Globus pallidus (tissue), 1 donor: ENCODE measurements around the gene TSSC4.

ENCODE experiments used
- DNase-seq: peaks from one replicate; pipeline ENCODE4 v3.0.0-alpha.2; 2015; ENCODE audit warnings: low spot score

The TSSC4 gene

GRCh38 chr11:2386591-2386990, 14.0 kb upstream of the TSSC4 start:
- DNase-seq: no peak

- peak; percentile 61 for DNase-seq
These were observed 13.1 kb upstream of the TSSC4 start for GRCh38 chr11:2387266-2387987.

- no peak for DNase-seq
These were observed 11.8 kb upstream of the TSSC4 start for GRCh38 chr11:2388431-2389376.

GRCh38 chr11:2389377-2390026, 11.0 kb upstream of the TSSC4 start:
- no peak for DNase-seq

GRCh38 chr11:2390091-2390724, 10.3 kb upstream of the TSSC4 start:
- DNase-seq: no peak

- no peak for DNase-seq
These were observed 9.8 kb upstream of the TSSC4 start for GRCh38 chr11:2390725-2391151.

- DNase-seq: no peak
These were observed 9.2 kb upstream of the TSSC4 start for GRCh38 chr11:2391181-2391975.

- no peak for DNase-seq
These were observed 8.2 kb upstream of the TSSC4 start for GRCh38 chr11:2392241-2392959.

- DNase-seq: no peak
These were observed 7.3 kb upstream of the TSSC4 start for GRCh38 chr11:2393111-2393868.

- no peak for DNase-seq
These were observed 6.4 kb upstream of the TSSC4 start for GRCh38 chr11:2393941-2394817.

- DNase-seq: no peak
These were observed 5.8 kb upstream of the TSSC4 start for GRCh38 chr11:2394818-2395105.

GRCh38 chr11:2395211-2395730, 5.3 kb upstream of the TSSC4 start:
- no peak for DNase-seq

GRCh38 chr11:2395856-2396255, 4.7 kb upstream of the TSSC4 start:
- DNase-seq: no peak

- no peak for DNase-seq
These were observed 4.1 kb upstream of the TSSC4 start for GRCh38 chr11:2396471-2396870.

- DNase-seq: no peak
These were observed 3.5 kb upstream of the TSSC4 start for GRCh38 chr11:2397005-2397404.

- DNase-seq: no peak
These were observed 1.7 kb upstream of the TSSC4 start for GRCh38 chr11:2398664-2399355.

- DNase-seq: no peak
These were observed 972 bp upstream of the TSSC4 start for GRCh38 chr11:2399488-2400068.
